ENCODE measurements around the gene PPM1H. TPM values are rescaled to one million over a fixed set of nuclear protein-coding genes. Genes with fewer than 3 reads are reported as not detected.

PPM1H gene
- total and polyA plus RNA-seq, 10 of the 15 experiments (the other 5 are each of a cell fraction or from before 2014, with no cell fraction given) = 0.11 to 0.83 (median 0.49) TPM

DNA sequence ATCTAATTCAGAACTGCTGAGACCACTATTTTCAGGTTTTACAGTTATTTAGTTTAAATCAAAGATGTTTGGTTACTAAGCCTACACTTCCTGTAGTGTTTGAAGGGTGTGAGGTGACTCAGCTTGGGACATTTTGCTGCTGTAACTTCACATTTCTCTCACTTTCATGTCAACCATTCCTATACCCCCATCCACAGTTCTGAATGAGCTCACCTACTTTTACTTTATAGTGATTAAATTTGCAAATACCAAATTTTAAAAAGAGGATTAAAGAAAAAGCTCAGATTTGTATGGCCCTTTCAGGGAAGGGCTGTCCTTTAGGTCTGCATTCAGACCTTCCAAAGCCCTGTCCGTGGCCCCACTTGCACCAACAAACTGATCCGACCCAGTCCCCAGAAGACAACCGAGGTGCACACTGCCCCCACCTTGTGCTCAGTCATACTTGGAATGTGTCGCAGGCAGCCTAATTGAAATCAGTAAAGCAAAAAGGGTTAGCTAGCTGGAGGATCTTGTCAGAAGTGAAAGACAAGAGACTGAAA lies 294.0 kb downstream of the PPM1H start (continued):
- TF ChIP-seq MYB (IDR thresholded peaks at IDR 0.05; ENCODE audit: borderline replicate concordance, low read depth, low read length) (no peak), CREM (IDR thresholded peaks at IDR 0.05; ENCODE audit: low read depth) (peak; percentile 58; the same call in 1 of the 2 replicates), TBL1XR1 (IDR thresholded peaks at IDR 0.05; ENCODE audit: low read depth, low read length) (no peak), NRF1 (conservative IDR thresholded peaks at IDR 0.05; ENCODE audit: low read depth, low read length) (no peak), EED (IDR thresholded peaks at IDR 0.05; ENCODE audit: low read depth) (peak; percentile 74; the same call in 1 of the 2 replicates), HCFC1 (IDR thresholded peaks at IDR 0.05; ENCODE audit: low read length) (no peak), IRF4 (IDR thresholded peaks at IDR 0.05; ENCODE audit: low read depth, low read length) (peak; percentile 66; the same call in 1 of the 2 replicates), DPF2 (IDR thresholded peaks at IDR 0.05) (peak; percentile 52; the same call in 1 of the 2 replicates), KAT2A (conservative IDR thresholded peaks at IDR 0.05; ENCODE audit: control insufficient read depth, low read depth, low read length) (no peak), YBX1 (IDR thresholded peaks at IDR 0.05) (no peak), STAT3 (IDR thresholded peaks at IDR 0.05; ENCODE audit: low read depth, low read length) (no peak), CHD4 (IDR thresholded peaks at IDR 0.05) (no peak), PAX5 (IDR thresholded peaks at IDR 0.05; ENCODE audit: borderline replicate concordance, low read depth, low read length) (no peak), ZNF217 (IDR thresholded peaks at IDR 0.05) (no peak)
- TF ChIP-seq, protein P1, sequence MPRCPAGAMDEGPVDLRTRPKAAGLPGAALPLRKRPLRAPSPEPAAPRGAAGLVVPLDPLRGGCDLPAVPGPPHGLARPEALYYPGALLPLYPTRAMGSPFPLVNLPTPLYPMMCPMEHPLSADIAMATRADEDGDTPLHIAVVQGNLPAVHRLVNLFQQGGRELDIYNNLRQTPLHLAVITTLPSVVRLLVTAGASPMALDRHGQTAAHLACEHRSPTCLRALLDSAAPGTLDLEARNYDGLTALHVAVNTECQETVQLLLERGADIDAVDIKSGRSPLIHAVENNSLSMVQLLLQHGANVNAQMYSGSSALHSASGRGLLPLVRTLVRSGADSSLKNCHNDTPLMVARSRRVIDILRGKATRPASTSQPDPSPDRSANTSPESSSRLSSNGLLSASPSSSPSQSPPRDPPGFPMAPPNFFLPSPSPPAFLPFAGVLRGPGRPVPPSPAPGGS (IDR thresholded peaks at IDR 0.05; ENCODE audit: borderline replicate concordance, insufficient read depth, low read depth, low read length, poor library complexity, severe bottlenecking) = no peak
- TF ChIP-seq, protein P2, sequence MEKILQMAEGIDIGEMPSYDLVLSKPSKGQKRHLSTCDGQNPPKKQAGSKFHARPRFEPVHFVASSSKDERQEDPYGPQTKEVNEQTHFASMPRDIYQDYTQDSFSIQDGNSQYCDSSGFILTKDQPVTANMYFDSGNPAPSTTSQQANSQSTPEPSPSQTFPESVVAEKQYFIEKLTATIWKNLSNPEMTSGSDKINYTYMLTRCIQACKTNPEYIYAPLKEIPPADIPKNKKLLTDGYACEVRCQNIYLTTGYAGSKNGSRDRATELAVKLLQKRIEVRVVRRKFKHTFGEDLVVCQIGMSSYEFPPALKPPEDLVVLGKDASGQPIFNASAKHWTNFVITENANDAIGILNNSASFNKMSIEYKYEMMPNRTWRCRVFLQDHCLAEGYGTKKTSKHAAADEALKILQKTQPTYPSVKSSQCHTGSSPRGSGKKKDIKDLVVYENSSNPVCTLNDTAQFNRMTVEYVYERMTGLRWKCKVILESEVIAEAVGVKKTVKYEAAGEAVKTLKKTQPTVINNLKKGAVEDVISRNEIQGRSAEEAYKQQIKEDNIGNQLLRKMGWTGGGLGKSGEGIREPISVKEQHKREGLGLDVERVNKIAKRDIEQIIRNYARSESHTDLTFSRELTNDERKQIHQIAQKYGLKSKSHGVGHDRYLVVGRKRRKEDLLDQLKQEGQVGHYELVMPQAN (conservative IDR thresholded peaks at IDR 0.05) = no peak

Data from GM12878 (cell line).